AG10803 (cell line): ENCODE measurements around the gene SOD1.

Source experiments
- DNase-seq: peaks from one replicate; pipeline ENCODE4 v3.0.0; 2010; ENCODE audit warnings: low read depth
- H3K4me3 ChIP-seq: 2 replicates; pipeline ENCODE4 v1.5.1; 2011; ENCODE audit warnings: mild to moderate bottlenecking, low read length, control low read depth
- CTCF ChIP-seq: conservative IDR thresholded peaks from 2 replicates; pipeline ENCODE4 v1.5.1; 2011; ENCODE audit warnings: mild to moderate bottlenecking, low read length, control low read depth, inconsistent platforms

SOD1 gene

GRCh38 chr21:31682620-31683019 lies 23.1 kb downstream of the SOD1 start:
- peak; percentile 28 for DNase-seq
- no peak overlapping the region for H3K4me3 ChIP-seq
- no peak for TF ChIP-seq CTCF

GRCh38 chr21:31683029-31683428 lies 23.5 kb downstream of the SOD1 start:
- no peak overlapping the region for H3K4me3 ChIP-seq
- no peak for DNase-seq
- TF ChIP-seq CTCF, result 0 out of 2 replicates have a peak, but pooled peaks have one; percentile 1

DNA sequence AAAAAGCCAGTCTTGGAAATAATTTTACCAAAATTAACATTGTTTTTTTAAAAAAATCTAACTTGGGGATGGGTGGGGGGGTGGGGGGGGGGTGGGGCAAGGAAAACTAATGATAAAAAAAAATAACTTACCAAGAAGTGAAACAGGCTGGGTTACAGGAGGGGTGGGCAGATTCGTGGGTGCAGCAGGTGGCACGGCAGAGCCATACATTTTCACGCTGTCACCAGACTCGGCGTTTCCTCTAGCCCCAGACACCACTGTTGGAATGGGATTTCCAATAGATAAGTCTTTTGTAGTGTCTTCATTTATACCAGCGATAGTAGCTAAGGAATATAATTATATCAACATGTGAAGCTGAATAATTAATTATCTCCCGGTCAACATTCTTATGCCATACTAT lies 25.4 kb downstream of the SOD1 start:
- no peak for TF ChIP-seq CTCF
- H3K4me3 ChIP-seq, result no peak overlapping the region
- no peak for DNase-seq

- no peak for DNase-seq
- H3K4me3 ChIP-seq, result no peak overlapping the region
- no peak for TF ChIP-seq CTCF
Measured at GRCh38 chr21:31686272-31686915, 26.9 kb downstream of the SOD1 start.

DNA sequence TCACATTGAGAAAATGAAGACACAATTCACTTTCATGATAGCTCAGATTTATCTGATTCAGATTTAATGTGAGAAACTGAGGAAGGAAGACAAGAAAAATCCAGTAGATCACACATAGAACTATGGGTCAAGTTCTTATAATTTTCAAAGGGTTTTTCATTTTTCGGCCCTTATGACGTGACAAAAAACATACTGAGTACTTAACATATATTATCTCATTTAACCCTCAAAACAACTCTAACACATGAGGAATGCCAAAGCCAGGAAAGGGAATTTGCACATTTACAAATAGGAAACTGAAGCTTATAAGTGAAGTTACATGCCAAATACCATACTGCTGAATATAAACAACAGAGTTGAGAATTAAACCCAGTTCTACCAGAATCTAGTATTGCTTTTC lies 27.6 kb downstream of the SOD1 start:
- TF ChIP-seq CTCF, result no peak
- no peak overlapping the region for H3K4me3 ChIP-seq
- no peak for DNase-seq

GRCh38 chr21:31688603-31689368 lies 29.3 kb downstream of the SOD1 start:
- TF ChIP-seq CTCF, result no peak
- no peak overlapping the region for H3K4me3 ChIP-seq
- no peak for DNase-seq

DNA sequence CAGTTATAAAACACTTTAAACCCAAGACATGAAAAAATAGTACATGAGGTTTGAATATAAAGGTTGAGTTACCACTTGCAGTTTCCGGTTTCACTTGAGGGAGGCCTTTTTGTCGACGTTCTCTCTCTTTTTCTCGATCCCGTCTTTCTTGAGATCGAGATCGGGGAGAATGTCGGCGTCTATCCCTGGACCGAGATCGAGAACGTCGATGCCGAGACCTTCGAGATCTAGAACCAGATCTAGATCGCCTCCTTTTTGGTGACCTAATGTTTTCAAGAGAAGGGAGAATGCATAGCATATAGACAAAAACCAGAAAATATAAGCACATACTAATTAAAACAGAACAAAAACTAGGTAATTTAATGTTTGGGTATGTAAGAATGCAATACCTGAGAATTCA lies 33.7 kb downstream of the SOD1 start:
- no peak for TF ChIP-seq CTCF
- H3K4me3 ChIP-seq, result no peak overlapping the region
- no peak for DNase-seq
